ENCODE data around the gene PPP2R2C.

GRCh38 chr4:6325788-6326290 lies 146.6 kb downstream of the PPP2R2C start:
- TF ChIP-seq, protein P1, sequence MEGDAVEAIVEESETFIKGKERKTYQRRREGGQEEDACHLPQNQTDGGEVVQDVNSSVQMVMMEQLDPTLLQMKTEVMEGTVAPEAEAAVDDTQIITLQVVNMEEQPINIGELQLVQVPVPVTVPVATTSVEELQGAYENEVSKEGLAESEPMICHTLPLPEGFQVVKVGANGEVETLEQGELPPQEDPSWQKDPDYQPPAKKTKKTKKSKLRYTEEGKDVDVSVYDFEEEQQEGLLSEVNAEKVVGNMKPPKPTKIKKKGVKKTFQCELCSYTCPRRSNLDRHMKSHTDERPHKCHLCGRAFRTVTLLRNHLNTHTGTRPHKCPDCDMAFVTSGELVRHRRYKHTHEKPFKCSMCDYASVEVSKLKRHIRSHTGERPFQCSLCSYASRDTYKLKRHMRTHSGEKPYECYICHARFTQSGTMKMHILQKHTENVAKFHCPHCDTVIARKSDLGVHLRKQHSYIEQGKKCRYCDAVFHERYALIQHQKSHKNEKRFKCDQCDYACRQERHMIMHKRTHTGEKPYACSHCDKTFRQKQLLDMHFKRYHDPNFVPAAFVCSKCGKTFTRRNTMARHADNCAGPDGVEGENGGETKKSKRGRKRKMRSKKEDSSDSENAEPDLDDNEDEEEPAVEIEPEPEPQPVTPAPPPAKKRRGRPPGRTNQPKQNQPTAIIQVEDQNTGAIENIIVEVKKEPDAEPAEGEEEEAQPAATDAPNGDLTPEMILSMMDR (IDR thresholded peaks at IDR 0.05): no peak
- no peak for TF ChIP-seq POLR2AphosphoS5 (IDR thresholded peaks at IDR 0.05)
